Thoracic aorta (tissue), 2 donors: ENCODE data around the gene EZH2. TPM values are rescaled to one million over a fixed set of nuclear protein-coding genes. Genes with fewer than 3 reads are reported as not detected.

ENCODE experiments used
- ATAC-seq: fragments of 150-250 bp; one replicate; pipeline ENCODE4 v1.8.0; 2017; ENCODE audit warnings: low read depth; ENCODE audit not compliant: insufficient number of reproducible peaks, low FRiP score
- DNase-seq: peaks from one replicate; pipeline ENCODE4 v3.0.0-alpha.2; 2020; ENCODE audit warnings: low spot score
- H3K27ac ChIP-seq, 2 donors: fragments of 200-600 bp; sonication (generic); 1 replicate in 1 of 2; 2 replicates in 1 of 2; pipeline ENCODE4 v1.5.1; 2016; ENCODE audit warnings: mild to moderate bottlenecking in 2 of 2, moderate library complexity in 2 of 2
- H3K27me3 ChIP-seq: fragments of 200-600 bp; sonication (generic); replicated peaks from 2 replicates; pipeline ENCODE4 v1.6.0; 2016; ENCODE audit warnings: mild to moderate bottlenecking; ENCODE audit not compliant: insufficient read depth
- H3K36me3 ChIP-seq: fragments of 200-600 bp; sonication (generic); one replicate; pipeline ENCODE4 v1.5.1; 2016
- H3K4me1 ChIP-seq, 2 donors: fragments of 200-600 bp; sonication (generic); 1 replicate in 1 of 2; 2 replicates in 1 of 2; pipeline versions ENCODE4 v1.5.1 to v1.6.0; 2016; ENCODE audit warnings: low read depth in 2 of 2, mild to moderate bottlenecking in 1 of 2; ENCODE audit not compliant: control insufficient read depth in 1 of 2
- H3K4me3 ChIP-seq: fragments of 200-600 bp; sonication (generic); 2 replicates; pipeline ENCODE4 v1.5.1; 2016; ENCODE audit warnings: mild to moderate bottlenecking
- H3K9me3 ChIP-seq: fragments of 200-600 bp; sonication (generic); 2 replicates; pipeline ENCODE4 v1.5.1; 2016
- total RNA-seq, 2 donors: library from RNA; depleted of rRNA; stranded (reverse); fragments of >200 nt; gene quantifications; one replicate each; pipeline versions ENCODE4 v1.1.0 to v1.2.3, GENCODE V29; 2016
- TF ChIP-seq, protein P1 (sequence below): fragments of 200-600 bp; sonication (generic); IDR thresholded peaks from one replicate; pipeline ENCODE4 v1.5.1; 2019; ENCODE audit warnings: antibody characterized with exemption

The EZH2 gene
- total RNA-seq, 2 donors from 2014 or later: 2.4 TPM; not detected in 1

DNA sequence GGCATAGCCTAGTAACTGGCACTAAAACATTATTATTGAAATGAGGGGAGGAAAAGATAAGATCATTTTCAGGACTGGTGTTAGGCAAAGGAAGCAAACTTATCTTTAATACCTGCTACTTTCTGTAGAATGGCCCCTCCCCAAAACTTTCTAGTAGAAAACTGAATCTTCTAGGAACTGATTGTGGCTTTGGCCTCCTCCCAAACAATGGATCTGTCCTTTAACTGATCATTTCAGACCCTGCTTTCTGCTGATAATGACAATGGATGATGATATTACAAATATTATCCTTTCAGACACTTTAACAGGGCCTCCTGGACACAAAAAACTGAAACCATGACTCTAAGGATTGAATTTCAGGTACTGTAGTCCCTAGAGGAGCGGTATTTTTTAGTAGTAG is 55.1 kb downstream of the EZH2 start:
- no peak overlapping the region for H3K4me3 ChIP-seq
- no peaks in the 10 kb centered on the region for H3K4me1 ChIP-seq
- TF ChIP-seq, protein P1, sequence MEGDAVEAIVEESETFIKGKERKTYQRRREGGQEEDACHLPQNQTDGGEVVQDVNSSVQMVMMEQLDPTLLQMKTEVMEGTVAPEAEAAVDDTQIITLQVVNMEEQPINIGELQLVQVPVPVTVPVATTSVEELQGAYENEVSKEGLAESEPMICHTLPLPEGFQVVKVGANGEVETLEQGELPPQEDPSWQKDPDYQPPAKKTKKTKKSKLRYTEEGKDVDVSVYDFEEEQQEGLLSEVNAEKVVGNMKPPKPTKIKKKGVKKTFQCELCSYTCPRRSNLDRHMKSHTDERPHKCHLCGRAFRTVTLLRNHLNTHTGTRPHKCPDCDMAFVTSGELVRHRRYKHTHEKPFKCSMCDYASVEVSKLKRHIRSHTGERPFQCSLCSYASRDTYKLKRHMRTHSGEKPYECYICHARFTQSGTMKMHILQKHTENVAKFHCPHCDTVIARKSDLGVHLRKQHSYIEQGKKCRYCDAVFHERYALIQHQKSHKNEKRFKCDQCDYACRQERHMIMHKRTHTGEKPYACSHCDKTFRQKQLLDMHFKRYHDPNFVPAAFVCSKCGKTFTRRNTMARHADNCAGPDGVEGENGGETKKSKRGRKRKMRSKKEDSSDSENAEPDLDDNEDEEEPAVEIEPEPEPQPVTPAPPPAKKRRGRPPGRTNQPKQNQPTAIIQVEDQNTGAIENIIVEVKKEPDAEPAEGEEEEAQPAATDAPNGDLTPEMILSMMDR: no peak
- H3K27me3 ChIP-seq: no peaks in the 10 kb centered on the region
- H3K36me3 ChIP-seq: no peaks in the 10 kb centered on the region
- no peak for DNase-seq
- no peaks in the 10 kb centered on the region for H3K9me3 ChIP-seq
- no peak for ATAC-seq
- H3K27ac ChIP-seq: no peak overlapping the region

DNA sequence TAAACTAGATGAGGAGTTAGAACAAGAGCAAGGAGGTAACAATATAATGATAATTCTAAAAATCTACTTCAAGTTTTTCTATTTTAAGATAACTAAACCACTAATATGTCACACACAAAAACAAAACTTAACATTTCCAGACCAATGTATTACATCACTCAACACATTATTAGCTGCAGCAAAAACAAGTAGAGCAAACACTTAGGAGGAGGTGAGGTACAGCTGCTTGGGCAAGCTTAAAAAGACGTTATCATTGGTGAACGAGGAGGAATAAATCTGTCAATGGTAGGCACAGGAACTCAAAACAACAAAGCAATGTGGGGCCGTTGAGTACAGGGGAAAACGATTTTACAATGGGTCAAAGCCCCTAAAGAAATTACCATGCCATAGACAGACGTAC is 58.8 kb downstream of the EZH2 start:
- Histone ChIP-seq H3K4me3 (no peak overlapping the region), H3K9me3 (no peaks in the 10 kb centered on the region), H3K27ac (no peak overlapping the region), H3K4me1 (no peaks in the 10 kb centered on the region), H3K36me3 (no peaks in the 10 kb centered on the region), H3K27me3 (no peaks in the 10 kb centered on the region)
- ATAC-seq (no peak), DNase-seq (no peak)
- TF ChIP-seq, protein P1: no peak

DNA sequence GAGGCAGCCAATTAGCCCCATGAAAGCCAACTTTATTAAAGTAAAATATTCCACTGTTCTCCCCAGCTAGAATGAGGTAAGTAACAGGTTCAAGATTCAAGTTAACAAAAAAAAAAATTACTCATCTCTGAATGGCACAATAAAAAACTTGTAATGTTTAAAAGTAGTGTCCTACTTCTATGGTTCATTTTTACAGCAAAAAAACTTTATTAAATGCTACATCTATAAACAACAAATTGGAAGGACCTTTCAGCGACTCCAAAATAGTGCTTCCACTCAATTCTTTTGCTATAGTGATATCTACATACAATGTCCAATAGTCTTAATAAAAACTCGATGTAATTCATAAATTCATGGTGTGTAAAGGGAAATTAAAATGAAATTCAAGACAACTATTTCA is 59.2 kb downstream of the EZH2 start:
- H3K27me3 ChIP-seq: no peaks in the 10 kb centered on the region
- no peaks in the 10 kb centered on the region for H3K36me3 ChIP-seq
- ATAC-seq (no peak), DNase-seq (no peak)
- TF ChIP-seq, protein P1: no peak
- no peak overlapping the region for H3K4me3 ChIP-seq
- H3K4me1 ChIP-seq: no peaks in the 10 kb centered on the region
- no peak overlapping the region for H3K27ac ChIP-seq
- no peaks in the 10 kb centered on the region for H3K9me3 ChIP-seq

DNA sequence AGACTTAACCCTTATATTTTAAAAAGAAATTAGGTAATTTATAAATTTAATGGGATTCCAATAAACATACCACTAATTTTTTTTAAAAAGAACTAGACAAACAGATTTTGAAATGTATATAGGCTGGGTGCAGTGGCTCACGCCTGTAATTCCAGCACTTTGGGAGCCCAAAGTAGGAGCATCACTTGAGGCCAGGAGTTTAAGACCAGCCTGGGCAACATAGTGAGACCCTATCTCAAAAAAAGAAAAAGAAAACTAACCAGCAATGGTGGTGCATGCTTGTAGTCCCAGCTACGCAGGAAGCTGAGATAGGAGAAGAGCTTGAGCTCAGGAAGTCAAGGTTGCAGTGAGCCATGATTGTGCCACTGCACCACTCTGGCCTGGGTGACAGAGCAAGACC is 62.7 kb downstream of the EZH2 start:
- no peak overlapping the region for H3K4me3 ChIP-seq
- no peak overlapping the region for H3K27ac ChIP-seq
- H3K9me3 ChIP-seq: no peaks in the 10 kb centered on the region
- ATAC-seq: no peak
- no peaks in the 10 kb centered on the region for H3K27me3 ChIP-seq
- H3K4me1 ChIP-seq: no peaks in the 10 kb centered on the region
- DNase-seq: no peak
- TF ChIP-seq, protein P1: no peak
- no peaks in the 10 kb centered on the region for H3K36me3 ChIP-seq

DNA sequence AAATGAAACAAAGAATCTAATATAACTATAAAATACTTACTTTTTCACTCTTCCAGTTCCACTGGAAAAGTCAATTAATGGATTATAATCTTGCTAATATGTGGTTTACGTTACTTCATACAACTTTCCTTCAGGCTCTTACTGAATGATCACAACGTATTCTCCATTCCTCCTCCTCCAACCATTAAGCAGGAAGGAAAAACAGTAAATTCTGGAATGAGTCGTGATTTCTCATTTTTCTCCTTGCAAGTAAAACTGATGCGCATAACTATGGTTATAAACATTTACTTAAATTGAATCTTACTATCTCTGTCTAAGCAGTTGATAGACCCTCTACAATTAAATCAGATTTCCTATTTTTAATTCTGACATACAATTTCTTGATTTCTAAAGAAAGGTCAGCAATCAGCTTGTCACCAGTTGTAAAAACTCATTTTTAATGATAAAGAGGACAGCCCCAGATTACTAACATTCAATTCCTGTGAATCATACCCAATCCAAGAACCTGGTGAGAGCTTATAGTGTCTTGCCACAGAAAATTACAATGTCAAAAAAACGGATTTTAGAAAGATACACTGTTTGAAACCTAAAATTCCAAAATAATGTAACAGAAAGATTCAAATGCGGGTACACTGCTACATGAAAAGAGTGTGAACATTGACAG is 64.3 kb downstream of the EZH2 start:
- TF ChIP-seq, protein P1: no peak
- Histone ChIP-seq H3K36me3 (no peaks in the 10 kb centered on the region), H3K27ac (no peak overlapping the region), H3K9me3 (no peaks in the 10 kb centered on the region), H3K4me3 (no peak overlapping the region), H3K4me1 (no peaks in the 10 kb centered on the region), H3K27me3 (no peaks in the 10 kb centered on the region)
- DNase-seq (no peak), ATAC-seq (no peak)
